Breast epithelium (tissue), 4 donors: ENCODE results near the gene PRKAA1. TPM values are rescaled to one million over a fixed set of nuclear protein-coding genes. Genes with fewer than 3 reads are reported as not detected.
A peak's percentile ranks its signal among the peaks of the same experiment; 100 is the strongest.

Source experiments
- DNase-seq, 2 donors: peaks; one replicate each; pipeline ENCODE4 v3.0.0-alpha.2; 2019; ENCODE audit warnings: low spot score in 2 of 2
- H3K27ac ChIP-seq, 2 donors: fragments of 200-600 bp; sonication (generic) in 1 of 2; one replicate each; pipeline ENCODE4 v1.5.1; 2016 to 2019; ENCODE audit warnings: mild to moderate bottlenecking in 1 of 2
- H3K27me3 ChIP-seq, 2 donors: fragments of 200-600 bp; sonication (generic) in 1 of 2; one replicate each; pipeline versions ENCODE4 v1.5.1 to v1.6.0; 2017 to 2019; ENCODE audit warnings: control low read depth in 1 of 2, mild to moderate bottlenecking in 1 of 2
- H3K36me3 ChIP-seq: fragments of 200-600 bp; one replicate; pipeline ENCODE4 v1.5.1; 2019
- H3K4me1 ChIP-seq, 2 donors: fragments of 200-600 bp; sonication (generic); one replicate each; pipeline ENCODE4 v1.5.1; 2016 to 2019; ENCODE audit warnings: control low read depth in 1 of 2
- H3K4me3 ChIP-seq, 3 donors: fragments of 200-600 bp; sonication (generic); 1 replicate in 2 of 3; 2 replicates in 1 of 3; pipeline ENCODE4 v1.5.1; 2016 to 2019; ENCODE audit warnings: mild to moderate bottlenecking in 3 of 3, moderate library complexity in 2 of 3
- H3K9me3 ChIP-seq, 2 donors: fragments of 200-600 bp; sonication (generic) in 1 of 2; one replicate each; pipeline ENCODE4 v1.5.1; 2016 to 2019; ENCODE audit warnings: control low read depth in 1 of 2
- CTCF ChIP-seq, 3 donors: fragments of 450-650 bp; IDR thresholded peaks; one replicate each; pipeline ENCODE4 v1.5.1; 2016 to 2017; ENCODE audit warnings: antibody characterized with exemption in 3 of 3, mild to moderate bottlenecking in 3 of 3, moderate library complexity in 3 of 3
- POLR2A ChIP-seq: fragments of 450-650 bp; IDR thresholded peaks from one replicate; pipeline ENCODE4 v1.6.1; 2016; ENCODE audit warnings: antibody characterized with exemption, mild to moderate bottlenecking, moderate library complexity
- POLR2AphosphoS5 ChIP-seq, 3 donors: sonication (generic); formaldehyde crosslinking; IDR thresholded peaks; one replicate each; pipeline ENCODE4 v1.6.1; 2017; ENCODE audit warnings: antibody characterized with exemption in 3 of 3
- intact Hi-C: fragments of 100-400 bp; cut with DNase I; formaldehyde crosslinking; loops from one replicate; pipeline ENCODE4 v1.15.1; 2023; ENCODE audit warnings: low total_unique reads
- total RNA-seq, 3 donors: library from RNA; depleted of rRNA; stranded (reverse); fragments of >200 nt; gene quantifications; one replicate each; pipeline ENCODE4 v1.1.0, GENCODE V29; 2016

Gene PRKAA1
- total RNA-seq, 3 donors from 2014 or later = 100 to 134 (median 112) TPM

- Histone ChIP-seq H3K4me1 (no peaks in the 10 kb centered on the region), H3K9me3 (no peaks in the 10 kb centered on the region), H3K27ac (peak within 1 kb of the TSS; percentile 73 to 81), H3K27me3 (no peaks in the 10 kb centered on the region), H3K36me3 (no peaks in the 10 kb centered on the region), H3K4me3 (peak within 1 kb of the TSS; percentile 43 to 61 (median 44))
- DNase-seq = no peak
- intact Hi-C loops = loop anchor here (10.0 kb wide), 1 partner anchor 1356 kb away; no protein-coding TSS in a partner anchor
- no peak for TF ChIP-seq POLR2A
- no peak for TF ChIP-seq CTCF (IDR thresholded peaks at IDR 0.05)
- no peak for TF ChIP-seq POLR2AphosphoS5 (IDR thresholded peaks at IDR 0.05)
Measured at GRCh38 chr5:40841068-40841805, 43.1 kb upstream of the PRKAA1 start, which contains the start of gene CARD6. Gene CARD6 (plus strand): TSS chr5:40841367. CDS start chr5:40841383, 16 bp downstream.

DNA sequence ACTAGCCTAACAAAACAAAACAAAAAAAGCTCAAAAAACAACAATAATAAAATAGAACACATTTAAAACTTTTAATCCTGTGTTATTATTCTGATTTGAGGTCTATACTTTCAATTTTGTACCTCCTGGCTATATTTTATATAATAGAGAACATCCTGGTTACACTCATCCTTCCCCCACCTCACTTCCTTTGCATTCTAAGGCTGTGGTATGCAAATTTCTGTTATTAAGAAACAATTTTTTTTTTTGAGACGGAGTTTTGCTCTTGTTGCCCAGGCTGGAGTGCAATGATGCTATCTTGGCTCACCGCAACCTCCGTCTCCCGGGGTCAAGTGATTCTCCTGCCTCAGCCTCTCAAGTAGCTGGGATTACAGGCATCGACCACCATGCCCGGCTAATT lies 39.9 kb upstream of the PRKAA1 start:
- no peak for DNase-seq
- Histone ChIP-seq H3K4me3 (no peak overlapping the region), H3K27ac (no peak overlapping the region), H3K4me1 (peaks cover 0 to 6% of the 10 kb centered on the region in 2 donors), H3K36me3 (no peaks in the 10 kb centered on the region), H3K27me3 (no peaks in the 10 kb centered on the region), H3K9me3 (no peaks in the 10 kb centered on the region)
- TF ChIP-seq CTCF (IDR thresholded peaks at IDR 0.05) (no peak), POLR2A (no peak), POLR2AphosphoS5 (IDR thresholded peaks at IDR 0.05) (no peak)
- intact Hi-C loops = no loop called here

- DNase-seq = peak; percentile 94 to 97
- intact Hi-C loops = no loop called here
- peaks cover 0 to 8% of the 10 kb centered on the region in 2 donors for H3K4me1 ChIP-seq
- H3K4me3 ChIP-seq = peak within 1 kb of the TSS; percentile 74 to 88 (median 75)
- TF ChIP-seq POLR2AphosphoS5 (IDR thresholded peaks at IDR 0.05) (peak; percentile 94 to 99 (median 97)), CTCF (IDR thresholded peaks at IDR 0.05) (no peak), POLR2A (peak; percentile 49)
- no peaks in the 10 kb centered on the region for H3K9me3 ChIP-seq
- H3K27ac ChIP-seq = peak within 1 kb of the TSS; percentile 97 to 99
- no peaks in the 10 kb centered on the region for H3K27me3 ChIP-seq
- H3K36me3 ChIP-seq = no peaks in the 10 kb centered on the region
Measured at GRCh38 chr5:40834849-40835787, 36.9 kb upstream of the PRKAA1 start, which contains the start of gene RPL37. Gene RPL37 (minus strand): TSS chr5:40835222. CDS start chr5:40835185, 37 bp downstream.

GRCh38 chr5:40834391-40834848 lies 36.2 kb upstream of the PRKAA1 start:
- Histone ChIP-seq H3K9me3 (no peaks in the 10 kb centered on the region), H3K4me3 (peak overlapping the region; percentile 74 to 88 (median 75)), H3K27me3 (no peaks in the 10 kb centered on the region), H3K4me1 (peaks cover 0 to 8% of the 10 kb centered on the region in 2 donors), H3K36me3 (no peaks in the 10 kb centered on the region), H3K27ac (peak overlapping the region; percentile 97 to 99)
- TF ChIP-seq CTCF (IDR thresholded peaks at IDR 0.05) = no peak
- TF ChIP-seq POLR2AphosphoS5 (IDR thresholded peaks at IDR 0.05) = no peak
- no peak for TF ChIP-seq POLR2A
- no peak for DNase-seq
- intact Hi-C loops = no loop called here
